Nucleus accumbens (tissue), 56 donors: ENCODE data around the gene TIGD4.
"Not testable (repeated sequence)": the region's sequence is repeated elsewhere in the genome, so short reads cannot be mapped to it uniquely, and the experiment has no call there.

Experiments
- DNase-seq, 56 donors: peaks; one replicate each; lab custom pipeline; 2025; lab: John Stamatoyannopoulos, UW

The TIGD4 gene

GRCh38 chr4:152784490-152785350 lies 5.2 kb upstream of the TIGD4 start:
- peak in 1 of 56 donors; percentile 0 for DNase-seq

- DNase-seq, result peak in 11 of 56 donors; percentile 15 to 63 (median 39)
Observed at GRCh38 chr4:152780267-152780778, 793 bp upstream of the TIGD4 start.

- DNase-seq, result peak in 39 of 56 donors; percentile 1 to 75 (median 38)
Observed at GRCh38 chr4:152778656-152779512, 646 bp downstream of the TIGD4 start.

GRCh38 chr4:152777488-152777887 lies 2.0 kb downstream of the TIGD4 start:
- no peak for DNase-seq

GRCh38 chr4:152776352-152776751 lies 3.2 kb downstream of the TIGD4 start:
- DNase-seq, result no peak

GRCh38 chr4:152773953-152774352 lies 5.6 kb downstream of the TIGD4 start:
- DNase-seq, result no peak

GRCh38 chr4:152773339-152773738 lies 6.2 kb downstream of the TIGD4 start:
- DNase-seq, result no peak

GRCh38 chr4:152771741-152772533 lies 7.6 kb downstream of the TIGD4 start:
- DNase-seq, result no peak

- DNase-seq, result not testable (repeated sequence)
Observed at GRCh38 chr4:152765069-152765737, 14.3 kb downstream of the TIGD4 start.

- no peak for DNase-seq
Observed at GRCh38 chr4:152763796-152764195, 15.7 kb downstream of the TIGD4 start.

GRCh38 chr4:152748619-152749018 lies 30.9 kb downstream of the TIGD4 start:
- no peak for DNase-seq

- no peak for DNase-seq
Observed at GRCh38 chr4:152747444-152747843, 32.1 kb downstream of the TIGD4 start.

GRCh38 chr4:152738827-152739226 lies 40.7 kb downstream of the TIGD4 start:
- DNase-seq, result no peak

- no peak for DNase-seq
Observed at GRCh38 chr4:152735906-152736305, 43.6 kb downstream of the TIGD4 start.

GRCh38 chr4:152735396-152735859 lies 44.1 kb downstream of the TIGD4 start:
- no peak for DNase-seq

GRCh38 chr4:152734699-152735050 lies 44.9 kb downstream of the TIGD4 start:
- DNase-seq, result no peak

- DNase-seq, result peak in 1 of 56 donors; percentile 1
Observed at GRCh38 chr4:152734015-152734698, 45.4 kb downstream of the TIGD4 start.

GRCh38 chr4:152731997-152732396 lies 47.5 kb downstream of the TIGD4 start:
- DNase-seq, result no peak

GRCh38 chr4:152729466-152729865 lies 50.1 kb downstream of the TIGD4 start:
- no peak for DNase-seq
